ENCODE results near the gene RASGEF1B. TPM values are rescaled to one million over a fixed set of nuclear protein-coding genes. Genes with fewer than 3 reads are reported as not detected.

RASGEF1B gene
- total RNA-seq, 1 donor from 2014 or later, result 5.5 TPM

DNA sequence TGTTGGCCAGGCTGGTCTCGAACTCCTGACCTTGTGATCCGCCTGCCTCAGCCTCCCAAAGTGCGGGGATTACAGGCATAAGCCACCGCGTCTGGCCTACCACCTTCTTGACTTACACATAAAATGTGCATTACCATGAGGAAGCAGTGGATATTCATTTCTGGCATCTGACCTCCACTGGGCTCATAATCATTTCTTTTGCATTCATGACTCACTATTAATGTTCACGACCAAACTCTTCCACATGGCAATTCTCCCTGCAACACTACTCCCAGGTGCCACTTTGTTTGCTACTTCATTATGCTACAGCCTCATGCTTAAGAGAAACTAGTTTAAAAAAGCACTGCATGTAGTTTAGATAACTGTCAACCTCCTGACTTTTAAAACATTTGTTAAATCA, 22.7 kb downstream of the RASGEF1B start:
- Mint-ChIP-seq H3K4me1 (peaks cover 3% of the 10 kb centered on the region), H3K27ac (no peak overlapping the region), H3K9me3 (no peaks in the 10 kb centered on the region), H3K36me3 (ENCODE audit: low read depth) (peaks cover 31% of the 10 kb centered on the region), H3K4me3 (no peak overlapping the region), H3K27me3 (no peaks in the 10 kb centered on the region)
- DNase-seq, result no peak
- intact Hi-C loops (cut with micrococcal nuclease), result no loop called here

DNA sequence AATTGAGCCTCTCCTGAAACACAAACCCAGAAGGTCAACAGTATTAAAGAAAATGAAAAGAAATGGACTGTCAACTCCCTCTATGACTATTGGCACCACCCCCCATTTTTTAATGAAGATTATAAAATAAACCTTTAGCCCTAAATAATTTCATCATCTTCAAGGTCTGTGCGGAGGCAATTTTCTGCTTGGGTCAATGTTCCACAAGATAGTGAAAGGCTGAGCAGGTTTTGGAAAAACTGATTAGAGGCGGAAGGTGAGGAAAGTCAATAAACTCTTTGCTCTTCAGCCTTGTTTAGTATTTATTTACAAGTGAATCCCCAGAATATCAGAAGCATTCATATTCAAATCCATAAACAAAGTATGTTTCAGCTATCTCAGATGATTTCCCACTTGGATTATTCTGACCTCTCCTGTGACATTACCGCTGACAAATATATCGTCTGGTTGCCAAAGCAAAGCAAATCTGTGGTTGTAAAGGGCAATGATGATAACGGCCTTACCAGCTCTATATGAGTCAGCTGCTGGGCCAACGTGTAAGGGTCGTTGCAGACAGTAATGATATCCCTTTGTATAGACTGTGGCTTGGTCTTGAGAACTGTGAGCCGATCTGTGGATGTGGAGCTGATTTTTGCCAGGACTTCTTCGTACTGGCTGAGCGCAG, 24.0 kb downstream of the RASGEF1B start:
- H3K27ac Mint-ChIP-seq, result no peak overlapping the region
- intact Hi-C loops (cut with micrococcal nuclease), result no loop called here
- H3K36me3 Mint-ChIP-seq (ENCODE audit: low read depth), result peaks cover 34% of the 10 kb centered on the region
- H3K27me3 Mint-ChIP-seq, result no peaks in the 10 kb centered on the region
- H3K4me3 Mint-ChIP-seq, result no peak overlapping the region
- no peak for DNase-seq
- H3K9me3 Mint-ChIP-seq, result no peaks in the 10 kb centered on the region
- no peaks in the 10 kb centered on the region for H3K4me1 Mint-ChIP-seq

GRCh38 chr4:81446634-81447033, 25.1 kb downstream of the RASGEF1B start:
- Mint-ChIP-seq H3K9me3 (no peaks in the 10 kb centered on the region), H3K27me3 (no peaks in the 10 kb centered on the region), H3K4me1 (no peaks in the 10 kb centered on the region), H3K27ac (no peak overlapping the region), H3K36me3 (ENCODE audit: low read depth) (peaks cover 30% of the 10 kb centered on the region), H3K4me3 (no peak overlapping the region)
- intact Hi-C loops (cut with micrococcal nuclease), result no loop called here
- DNase-seq, result no peak

GRCh38 chr4:81445196-81445595, 26.5 kb downstream of the RASGEF1B start:
- no peak for DNase-seq
- Mint-ChIP-seq H3K4me3 (no peak overlapping the region), H3K4me1 (no peaks in the 10 kb centered on the region), H3K9me3 (no peaks in the 10 kb centered on the region), H3K36me3 (ENCODE audit: low read depth) (peaks cover 34% of the 10 kb centered on the region), H3K27ac (no peak overlapping the region), H3K27me3 (no peaks in the 10 kb centered on the region)
- intact Hi-C loops (cut with micrococcal nuclease), result no loop called here

DNA sequence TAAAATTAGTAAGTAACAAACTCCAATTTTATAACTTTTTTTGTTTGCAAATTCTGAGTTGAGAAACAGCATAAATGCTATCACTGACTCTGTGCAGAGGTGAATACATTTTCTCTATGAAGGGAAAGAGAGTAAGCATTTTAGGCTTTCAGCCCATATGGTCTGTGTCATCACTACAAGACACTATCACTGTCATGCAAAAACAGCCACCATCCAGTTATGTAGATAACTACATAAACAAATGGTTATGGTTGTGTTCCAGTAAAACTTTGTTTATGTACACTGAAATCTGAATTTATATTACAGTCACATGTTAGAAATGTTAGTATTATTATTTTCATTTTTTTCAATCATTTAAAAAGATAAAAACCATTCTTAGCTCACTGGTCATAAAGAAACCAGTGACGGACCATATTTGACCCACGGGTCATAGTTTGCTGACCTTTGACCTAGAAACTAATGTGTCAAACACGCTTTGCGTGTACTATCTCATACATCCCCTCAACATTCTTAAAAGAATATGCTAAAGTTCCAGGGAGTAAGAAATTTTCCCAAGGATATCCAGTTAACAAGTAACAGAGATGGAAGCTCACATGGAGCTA, 29.1 kb downstream of the RASGEF1B start:
- Mint-ChIP-seq H3K9me3 (no peaks in the 10 kb centered on the region), H3K36me3 (ENCODE audit: low read depth) (peaks cover 40% of the 10 kb centered on the region)

GRCh38 chr4:81440949-81441348, 30.8 kb downstream of the RASGEF1B start:
- Mint-ChIP-seq H3K27me3 (no peaks in the 10 kb centered on the region), H3K9me3 (no peaks in the 10 kb centered on the region), H3K4me1 (no peaks in the 10 kb centered on the region), H3K27ac (no peak overlapping the region), H3K4me3 (no peak overlapping the region), H3K36me3 (ENCODE audit: low read depth) (peaks cover 32% of the 10 kb centered on the region)
- intact Hi-C loops (cut with micrococcal nuclease), result no loop called here
- DNase-seq, result no peak

More for the DNA sequence above, 29.1 kb downstream of the RASGEF1B start:
- intact Hi-C loops (cut with micrococcal nuclease), result no loop called here
- no peaks in the 10 kb centered on the region for H3K27me3 Mint-ChIP-seq
- H3K4me1 Mint-ChIP-seq, result no peaks in the 10 kb centered on the region
- H3K4me3 Mint-ChIP-seq, result no peak overlapping the region
- no peak overlapping the region for H3K27ac Mint-ChIP-seq
- no peak for DNase-seq

DNA sequence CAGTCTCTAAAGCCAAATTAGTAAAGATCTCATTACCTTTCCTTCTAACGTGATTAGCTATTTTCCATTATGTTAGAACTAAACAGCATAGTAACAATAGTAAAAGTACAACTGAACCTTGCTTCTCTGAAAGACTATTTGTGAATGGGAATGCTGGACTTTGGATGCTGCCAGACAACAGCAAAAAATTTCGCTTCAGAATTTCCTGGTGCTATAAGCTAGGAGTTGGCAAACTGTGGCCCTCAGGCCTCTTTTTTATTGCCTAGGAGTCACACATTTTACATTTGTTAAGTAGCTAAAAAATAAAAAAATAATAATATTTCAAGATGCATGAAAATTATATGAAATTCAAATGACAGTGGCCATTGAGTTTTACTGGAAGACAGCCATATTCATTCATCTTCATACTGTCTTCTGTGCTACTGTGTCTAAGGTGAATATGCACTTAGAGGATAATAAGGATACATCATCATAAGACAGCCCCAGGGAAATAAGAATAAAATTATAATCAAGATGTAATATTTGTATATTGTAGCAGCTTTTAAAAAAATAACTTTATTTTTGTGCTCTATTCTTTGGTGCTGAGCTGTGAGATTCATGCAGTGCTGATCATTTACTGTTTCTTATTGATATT, 34.6 kb downstream of the RASGEF1B start:
- intact Hi-C loops (cut with micrococcal nuclease), result no loop called here
- Mint-ChIP-seq H3K27ac (no peak overlapping the region), H3K4me1 (no peaks in the 10 kb centered on the region), H3K9me3 (no peaks in the 10 kb centered on the region), H3K27me3 (no peaks in the 10 kb centered on the region), H3K36me3 (ENCODE audit: low read depth) (peaks cover 16% of the 10 kb centered on the region), H3K4me3 (no peak overlapping the region)
- DNase-seq, result no peak

DNA sequence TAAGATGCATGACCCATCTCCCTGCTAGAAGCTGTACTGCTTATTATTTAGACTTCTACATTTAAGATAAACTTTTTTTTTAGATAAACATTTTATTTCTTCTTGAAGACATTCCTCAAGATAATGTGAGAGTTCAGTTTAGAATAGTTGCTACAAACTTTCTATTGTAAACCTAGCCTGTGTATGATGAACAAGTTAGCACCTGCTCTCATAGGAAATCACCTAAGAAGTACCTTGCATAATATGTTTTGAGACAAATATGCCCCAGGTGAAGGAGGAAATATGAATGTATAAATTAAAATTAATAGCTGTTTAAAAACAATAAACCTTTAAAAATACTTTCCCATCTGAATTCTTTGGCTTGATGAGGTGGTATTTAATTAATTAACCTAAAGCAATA, 35.6 kb downstream of the RASGEF1B start:
- peaks cover 16% of the 10 kb centered on the region for H3K36me3 Mint-ChIP-seq (ENCODE audit: low read depth)
- intact Hi-C loops (cut with micrococcal nuclease), result no loop called here
- no peaks in the 10 kb centered on the region for H3K9me3 Mint-ChIP-seq
- no peaks in the 10 kb centered on the region for H3K4me1 Mint-ChIP-seq
- H3K4me3 Mint-ChIP-seq, result no peak overlapping the region
- no peak for DNase-seq
- no peak overlapping the region for H3K27ac Mint-ChIP-seq
- no peaks in the 10 kb centered on the region for H3K27me3 Mint-ChIP-seq

GRCh38 chr4:81432825-81433224, 38.9 kb downstream of the RASGEF1B start:
- intact Hi-C loops (cut with micrococcal nuclease), result no loop called here
- DNase-seq, result no peak
- Mint-ChIP-seq H3K4me3 (no peak overlapping the region), H3K9me3 (no peaks in the 10 kb centered on the region), H3K4me1 (no peaks in the 10 kb centered on the region), H3K27me3 (no peaks in the 10 kb centered on the region), H3K36me3 (ENCODE audit: low read depth) (peaks cover 13% of the 10 kb centered on the region), H3K27ac (no peak overlapping the region)

DNA sequence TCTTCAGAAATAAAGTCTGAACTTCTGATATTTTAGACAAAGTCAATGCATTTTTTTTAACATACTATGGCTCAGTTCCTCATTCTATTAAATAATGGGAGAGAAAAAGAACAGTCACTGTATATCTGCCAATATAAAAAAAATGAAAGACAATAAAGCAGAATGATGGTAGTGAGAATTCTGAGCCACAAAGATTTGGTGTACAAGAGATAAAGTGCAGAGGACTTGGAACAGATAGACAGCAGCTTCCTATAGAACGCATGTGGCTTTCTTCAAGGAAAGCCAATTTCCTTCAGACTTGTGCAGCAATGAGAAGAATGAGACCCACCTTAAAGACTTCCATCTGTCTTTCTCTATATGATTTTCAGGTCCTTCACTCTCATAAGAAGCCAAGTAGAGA, 39.7 kb downstream of the RASGEF1B start:
- Mint-ChIP-seq H3K27ac (no peak overlapping the region), H3K27me3 (no peaks in the 10 kb centered on the region), H3K4me3 (no peak overlapping the region), H3K36me3 (ENCODE audit: low read depth) (peaks cover 13% of the 10 kb centered on the region), H3K4me1 (no peaks in the 10 kb centered on the region), H3K9me3 (no peaks in the 10 kb centered on the region)
- intact Hi-C loops (cut with micrococcal nuclease), result no loop called here
- no peak for DNase-seq

DNA sequence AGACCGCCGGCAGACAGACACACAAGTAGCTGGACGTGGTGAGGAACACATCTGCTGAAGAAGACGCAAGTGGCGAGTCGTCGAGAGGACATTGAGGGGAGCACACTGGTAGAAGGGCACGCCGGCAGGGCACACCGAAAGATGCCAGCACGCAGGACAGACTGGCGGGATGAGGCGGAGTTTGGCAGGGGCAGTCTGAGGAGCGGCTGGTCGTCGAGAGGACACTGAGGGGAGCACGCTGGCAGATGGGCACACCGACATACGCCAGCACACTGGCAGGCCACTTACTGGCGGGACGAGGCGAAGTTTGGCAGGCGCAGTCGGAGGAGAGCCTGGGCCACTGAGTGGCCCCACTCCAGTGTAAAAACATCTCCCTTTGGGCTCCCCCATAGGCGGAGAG, 42.1 kb downstream of the RASGEF1B start:
- no peaks in the 10 kb centered on the region for H3K4me1 Mint-ChIP-seq
- H3K36me3 Mint-ChIP-seq (ENCODE audit: low read depth), result peaks cover 13% of the 10 kb centered on the region
- intact Hi-C loops (cut with micrococcal nuclease), result no loop called here
- no peak overlapping the region for H3K4me3 Mint-ChIP-seq
- no peak overlapping the region for H3K27ac Mint-ChIP-seq
- no peaks in the 10 kb centered on the region for H3K27me3 Mint-ChIP-seq
- no peaks in the 10 kb centered on the region for H3K9me3 Mint-ChIP-seq
- DNase-seq, result no peak

DNA sequence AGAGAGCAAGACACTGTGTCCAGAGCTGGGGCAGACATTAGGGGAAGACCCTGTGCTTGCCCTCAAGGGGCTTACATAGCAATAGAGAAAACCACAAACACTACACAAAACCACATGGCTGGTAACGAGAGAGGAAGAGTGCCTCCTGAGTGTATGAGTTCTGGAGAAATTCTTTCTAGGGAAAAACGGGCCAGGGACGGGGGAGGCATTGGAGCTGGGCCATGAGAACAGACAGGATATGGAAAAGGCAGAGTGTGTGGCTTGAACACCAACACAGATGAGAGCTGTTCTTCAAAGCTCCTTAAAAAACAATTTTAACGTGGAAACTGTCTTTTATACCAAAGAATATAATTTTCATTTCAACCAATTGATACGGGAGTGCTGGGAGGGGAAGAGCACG, 42.7 kb downstream of the RASGEF1B start:
- no peak overlapping the region for H3K4me3 Mint-ChIP-seq
- no peaks in the 10 kb centered on the region for H3K9me3 Mint-ChIP-seq
- no peaks in the 10 kb centered on the region for H3K4me1 Mint-ChIP-seq
- no peaks in the 10 kb centered on the region for H3K27me3 Mint-ChIP-seq
- H3K27ac Mint-ChIP-seq, result no peak overlapping the region
- peaks cover 13% of the 10 kb centered on the region for H3K36me3 Mint-ChIP-seq (ENCODE audit: low read depth)
- no peak for DNase-seq
- intact Hi-C loops (cut with micrococcal nuclease), result no loop called here

GRCh38 chr4:81428002-81428401, 43.7 kb downstream of the RASGEF1B start:
- no peak for DNase-seq
- no peaks in the 10 kb centered on the region for H3K4me1 Mint-ChIP-seq
- no peaks in the 10 kb centered on the region for H3K9me3 Mint-ChIP-seq
- H3K36me3 Mint-ChIP-seq (ENCODE audit: low read depth), result peaks cover 11% of the 10 kb centered on the region
- H3K27ac Mint-ChIP-seq, result no peak overlapping the region
- H3K4me3 Mint-ChIP-seq, result no peak overlapping the region
- no peaks in the 10 kb centered on the region for H3K27me3 Mint-ChIP-seq
- intact Hi-C loops (cut with micrococcal nuclease), result no loop called here

DNA sequence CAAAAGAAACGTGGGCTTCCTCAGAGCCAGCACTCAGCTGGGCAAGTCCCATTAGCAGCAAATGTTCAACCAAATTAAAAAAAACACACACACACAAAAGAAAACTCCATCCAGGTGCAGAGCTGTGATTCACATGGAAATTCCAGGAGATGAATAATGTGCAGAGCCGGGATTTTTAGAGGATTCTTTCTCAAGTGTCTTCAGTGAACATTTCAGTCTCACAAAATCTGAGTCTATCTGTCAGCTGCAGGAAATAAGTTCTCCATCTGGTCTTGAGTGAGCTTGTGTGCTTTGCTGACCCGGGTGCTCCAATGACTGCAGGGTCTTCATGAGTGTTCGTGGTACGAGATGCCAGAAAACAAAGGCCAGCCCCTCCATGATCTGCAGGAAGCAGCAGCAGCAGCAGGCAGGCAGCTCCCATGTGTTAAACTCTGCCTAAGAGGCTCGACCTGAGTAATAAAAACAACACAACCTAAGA, 44.3 kb downstream of the RASGEF1B start:
- no peaks in the 10 kb centered on the region for H3K27me3 Mint-ChIP-seq
- intact Hi-C loops (cut with micrococcal nuclease), result no loop called here
- no peaks in the 10 kb centered on the region for H3K9me3 Mint-ChIP-seq
- no peak for DNase-seq
- no peak overlapping the region for H3K27ac Mint-ChIP-seq
- H3K36me3 Mint-ChIP-seq (ENCODE audit: low read depth), result peaks cover 11% of the 10 kb centered on the region
- no peak overlapping the region for H3K4me3 Mint-ChIP-seq
- H3K4me1 Mint-ChIP-seq, result peaks cover 3% of the 10 kb centered on the region

Measured in activated CD4-positive, alpha-beta T cell treated with anti-CD3 and anti-CD28 coated beads, Interleukin-2, amount 10 ng/mL, durations not matched to agents 24 days and 14 days (primary cell).